ENCODE data around the gene COLGALT1.
A peak's percentile ranks its signal among the peaks of the same experiment; 100 is the strongest.

COLGALT1 gene

DNA sequence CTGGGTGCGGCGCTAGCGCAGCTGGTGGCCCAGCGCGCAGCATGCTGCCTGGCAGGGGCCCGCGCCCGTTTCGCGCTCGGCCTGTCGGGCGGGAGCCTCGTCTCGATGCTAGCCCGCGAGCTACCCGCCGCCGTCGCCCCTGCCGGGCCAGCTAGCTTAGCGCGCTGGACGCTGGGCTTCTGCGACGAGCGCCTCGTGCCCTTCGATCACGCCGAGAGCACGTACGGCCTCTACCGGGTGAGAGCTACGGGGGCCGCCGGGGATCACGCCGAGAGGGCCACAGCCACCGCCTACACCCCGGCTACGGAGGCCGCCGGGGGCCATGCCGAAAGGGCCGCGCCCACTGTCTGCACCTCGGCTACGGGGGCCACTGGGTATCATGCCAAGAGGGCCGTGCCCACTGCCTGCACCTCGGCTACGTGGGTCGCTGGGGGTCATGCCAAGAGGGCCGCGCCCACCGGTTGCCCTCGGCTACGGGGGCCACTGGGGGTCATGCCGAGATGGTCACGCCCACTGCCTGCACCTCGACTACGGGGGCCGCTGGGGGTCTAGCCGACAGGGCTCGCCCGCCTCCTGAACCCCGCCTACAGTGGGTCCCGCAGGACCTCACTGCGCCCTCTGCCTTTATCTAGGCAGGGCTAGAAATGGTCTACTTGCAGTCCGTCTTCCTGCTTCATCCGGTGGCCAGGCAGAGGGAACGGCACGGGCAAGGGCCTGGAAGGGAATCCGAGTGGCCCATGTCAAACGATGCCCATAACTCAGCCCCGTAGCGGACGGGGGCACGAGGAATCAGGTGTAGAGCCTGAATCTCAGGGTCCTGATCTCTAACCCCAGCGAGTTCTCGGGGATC, 43.5 kb upstream of the COLGALT1 start (continued):
- TF ChIP-seq, protein P1, sequence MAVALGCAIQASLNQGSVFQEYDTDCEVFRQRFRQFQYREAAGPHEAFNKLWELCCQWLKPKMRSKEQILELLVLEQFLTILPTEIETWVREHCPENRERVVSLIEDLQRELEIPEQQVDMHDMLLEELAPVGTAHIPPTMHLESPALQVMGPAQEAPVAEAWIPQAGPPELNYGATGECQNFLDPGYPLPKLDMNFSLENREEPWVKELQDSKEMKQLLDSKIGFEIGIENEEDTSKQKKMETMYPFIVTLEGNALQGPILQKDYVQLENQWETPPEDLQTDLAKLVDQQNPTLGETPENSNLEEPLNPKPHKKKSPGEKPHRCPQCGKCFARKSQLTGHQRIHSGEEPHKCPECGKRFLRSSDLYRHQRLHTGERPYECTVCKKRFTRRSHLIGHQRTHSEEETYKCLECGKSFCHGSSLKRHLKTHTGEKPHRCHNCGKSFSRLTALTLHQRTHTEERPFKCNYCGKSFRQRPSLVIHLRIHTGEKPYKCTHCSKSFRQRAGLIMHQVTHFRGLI (tag by site-specific recombination; IDR thresholded peaks at IDR 0.05), result peak; percentile 59; the same call in 1 of the 2 replicates
- TF ChIP-seq ZNF155 (tag by site-specific recombination; IDR thresholded peaks at IDR 0.05), result no peak
- TF ChIP-seq WT1 (tag by site-specific recombination; IDR thresholded peaks at IDR 0.05), result no peak; the same call in 1 of the 2 replicates
- TF ChIP-seq, protein P2, sequence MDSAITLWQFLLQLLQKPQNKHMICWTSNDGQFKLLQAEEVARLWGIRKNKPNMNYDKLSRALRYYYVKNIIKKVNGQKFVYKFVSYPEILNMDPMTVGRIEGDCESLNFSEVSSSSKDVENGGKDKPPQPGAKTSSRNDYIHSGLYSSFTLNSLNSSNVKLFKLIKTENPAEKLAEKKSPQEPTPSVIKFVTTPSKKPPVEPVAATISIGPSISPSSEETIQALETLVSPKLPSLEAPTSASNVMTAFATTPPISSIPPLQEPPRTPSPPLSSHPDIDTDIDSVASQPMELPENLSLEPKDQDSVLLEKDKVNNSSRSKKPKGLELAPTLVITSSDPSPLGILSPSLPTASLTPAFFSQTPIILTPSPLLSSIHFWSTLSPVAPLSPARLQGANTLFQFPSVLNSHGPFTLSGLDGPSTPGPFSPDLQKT (IDR thresholded peaks at IDR 0.05; ENCODE audit: borderline replicate concordance, low read depth, low read length), result no peak
- no peak; the same call in 1 of the 2 replicates for TF ChIP-seq ZBTB21 (tag by site-specific recombination; IDR thresholded peaks at IDR 0.05)
- TF ChIP-seq, protein P3, sequence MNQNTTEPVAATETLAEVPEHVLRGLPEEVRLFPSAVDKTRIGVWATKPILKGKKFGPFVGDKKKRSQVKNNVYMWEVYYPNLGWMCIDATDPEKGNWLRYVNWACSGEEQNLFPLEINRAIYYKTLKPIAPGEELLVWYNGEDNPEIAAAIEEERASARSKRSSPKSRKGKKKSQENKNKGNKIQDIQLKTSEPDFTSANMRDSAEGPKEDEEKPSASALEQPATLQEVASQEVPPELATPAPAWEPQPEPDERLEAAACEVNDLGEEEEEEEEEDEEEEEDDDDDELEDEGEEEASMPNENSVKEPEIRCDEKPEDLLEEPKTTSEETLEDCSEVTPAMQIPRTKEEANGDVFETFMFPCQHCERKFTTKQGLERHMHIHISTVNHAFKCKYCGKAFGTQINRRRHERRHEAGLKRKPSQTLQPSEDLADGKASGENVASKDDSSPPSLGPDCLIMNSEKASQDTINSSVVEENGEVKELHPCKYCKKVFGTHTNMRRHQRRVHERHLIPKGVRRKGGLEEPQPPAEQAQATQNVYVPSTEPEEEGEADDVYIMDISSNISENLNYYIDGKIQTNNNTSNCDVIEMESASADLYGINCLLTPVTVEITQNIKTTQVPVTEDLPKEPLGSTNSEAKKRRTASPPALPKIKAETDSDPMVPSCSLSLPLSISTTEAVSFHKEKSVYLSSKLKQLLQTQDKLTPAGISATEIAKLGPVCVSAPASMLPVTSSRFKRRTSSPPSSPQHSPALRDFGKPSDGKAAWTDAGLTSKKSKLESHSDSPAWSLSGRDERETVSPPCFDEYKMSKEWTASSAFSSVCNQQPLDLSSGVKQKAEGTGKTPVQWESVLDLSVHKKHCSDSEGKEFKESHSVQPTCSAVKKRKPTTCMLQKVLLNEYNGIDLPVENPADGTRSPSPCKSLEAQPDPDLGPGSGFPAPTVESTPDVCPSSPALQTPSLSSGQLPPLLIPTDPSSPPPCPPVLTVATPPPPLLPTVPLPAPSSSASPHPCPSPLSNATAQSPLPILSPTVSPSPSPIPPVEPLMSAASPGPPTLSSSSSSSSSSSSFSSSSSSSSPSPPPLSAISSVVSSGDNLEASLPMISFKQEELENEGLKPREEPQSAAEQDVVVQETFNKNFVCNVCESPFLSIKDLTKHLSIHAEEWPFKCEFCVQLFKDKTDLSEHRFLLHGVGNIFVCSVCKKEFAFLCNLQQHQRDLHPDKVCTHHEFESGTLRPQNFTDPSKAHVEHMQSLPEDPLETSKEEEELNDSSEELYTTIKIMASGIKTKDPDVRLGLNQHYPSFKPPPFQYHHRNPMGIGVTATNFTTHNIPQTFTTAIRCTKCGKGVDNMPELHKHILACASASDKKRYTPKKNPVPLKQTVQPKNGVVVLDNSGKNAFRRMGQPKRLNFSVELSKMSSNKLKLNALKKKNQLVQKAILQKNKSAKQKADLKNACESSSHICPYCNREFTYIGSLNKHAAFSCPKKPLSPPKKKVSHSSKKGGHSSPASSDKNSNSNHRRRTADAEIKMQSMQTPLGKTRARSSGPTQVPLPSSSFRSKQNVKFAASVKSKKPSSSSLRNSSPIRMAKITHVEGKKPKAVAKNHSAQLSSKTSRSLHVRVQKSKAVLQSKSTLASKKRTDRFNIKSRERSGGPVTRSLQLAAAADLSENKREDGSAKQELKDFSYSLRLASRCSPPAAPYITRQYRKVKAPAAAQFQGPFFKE (tag by site-specific recombination; IDR thresholded peaks at IDR 0.05; ENCODE audit: borderline replicate concordance), result peak; percentile 77; the same call in 1 of the 2 replicates
- TF ChIP-seq, protein P4, sequence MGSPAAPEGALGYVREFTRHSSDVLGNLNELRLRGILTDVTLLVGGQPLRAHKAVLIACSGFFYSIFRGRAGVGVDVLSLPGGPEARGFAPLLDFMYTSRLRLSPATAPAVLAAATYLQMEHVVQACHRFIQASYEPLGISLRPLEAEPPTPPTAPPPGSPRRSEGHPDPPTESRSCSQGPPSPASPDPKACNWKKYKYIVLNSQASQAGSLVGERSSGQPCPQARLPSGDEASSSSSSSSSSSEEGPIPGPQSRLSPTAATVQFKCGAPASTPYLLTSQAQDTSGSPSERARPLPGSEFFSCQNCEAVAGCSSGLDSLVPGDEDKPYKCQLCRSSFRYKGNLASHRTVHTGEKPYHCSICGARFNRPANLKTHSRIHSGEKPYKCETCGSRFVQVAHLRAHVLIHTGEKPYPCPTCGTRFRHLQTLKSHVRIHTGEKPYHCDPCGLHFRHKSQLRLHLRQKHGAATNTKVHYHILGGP (tag by site-specific recombination; IDR thresholded peaks at IDR 0.05), result no peak
- TF ChIP-seq ZNF391 (tag by site-specific recombination; IDR thresholded peaks at IDR 0.05; ENCODE audit: borderline replicate concordance, low read depth), result no peak; the same call in 1 of the 2 replicates

DNA sequence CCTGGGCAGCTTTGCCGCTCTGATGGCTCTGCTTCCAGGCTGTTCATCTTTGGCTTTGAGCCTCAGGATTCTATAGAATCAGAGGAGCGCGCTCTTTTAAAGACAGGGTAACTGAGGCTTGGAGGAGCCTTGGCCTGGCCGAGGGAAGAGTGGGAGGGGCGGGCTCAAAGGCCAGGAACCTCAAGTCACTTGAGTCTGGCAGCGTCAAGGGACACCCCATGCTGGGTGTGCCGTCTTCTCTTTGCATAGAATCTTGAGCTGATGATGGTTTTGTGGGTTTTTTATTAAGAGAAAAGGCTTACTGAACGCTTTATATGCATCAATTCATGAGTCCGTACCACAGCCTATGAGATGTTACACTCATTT, 42.9 kb upstream of the COLGALT1 start:
- POLR2A ChIA-PET, result no interaction called here
- TF ChIP-seq, protein P1 (tag by site-specific recombination; IDR thresholded peaks at IDR 0.05), result no peak
- no peak for TF ChIP-seq ZBTB48 (tag by site-specific recombination; IDR thresholded peaks at IDR 0.05)
- Histone ChIP-seq H3K4me3 (ENCODE audit: low read depth, low read length) (peak overlapping the region; percentile 74), H3K9me3 (ENCODE audit: control insufficient read depth, insufficient read depth, low read depth, low read length) (no peaks in the 10 kb centered on the region; the same call in 1 of the 2 replicates), H3K4me1 (ENCODE audit: control insufficient read depth, insufficient read depth, low read length) (no peaks in the 10 kb centered on the region), H3K36me3 (ENCODE audit: control insufficient read depth in 2 of 2, insufficient read depth in 1 of 2, low read length in 2 of 2) (peaks cover 7 to 13% of the 10 kb centered on the region in 2 experiments; a peak in 2 of 3 replicates), H3K27ac (ENCODE audit: extremely low read depth, low read depth, low read length) (no peak overlapping the region)
- CTCF ChIA-PET, result interaction anchor here (1.3 to 3.4 kb wide), 2 partner anchors 17 to 71 kb away, joined by 5 to 20 read pairs; no protein-coding TSS in a partner anchor
